HFFc6 (cell line): ENCODE data around the gene CCDC57. TPM values are rescaled to one million over a fixed set of nuclear protein-coding genes. Genes with fewer than 3 reads are reported as not detected.
A peak's percentile ranks its signal among the peaks of the same experiment; 100 is the strongest.

ENCODE experiments used
- DNase-seq: peaks from one replicate; pipeline ENCODE4 v3.0.0-alpha.2; 2018
- H3K27ac Mint-ChIP-seq: 2 replicates; pipeline ENCODE4 v1.8.0; 2020; ENCODE audit warnings: mild to moderate bottlenecking, mixed read lengths
- H3K27me3 Mint-ChIP-seq: 2 replicates; pipeline ENCODE4 v1.8.0; 2021; ENCODE audit warnings: mild to moderate bottlenecking, moderate library complexity, mixed read lengths; ENCODE audit not compliant: insufficient read depth
- H3K36me3 Mint-ChIP-seq: 2 replicates; pipeline ENCODE4 v1.8.0; 2021; ENCODE audit warnings: low read depth, mixed read lengths
- H3K4me1 Mint-ChIP-seq: 2 replicates; pipeline ENCODE4 v1.8.0; 2020; ENCODE audit warnings: low read depth, mixed read lengths
- H3K4me3 Mint-ChIP-seq: 2 replicates; pipeline ENCODE4 v1.8.0; 2020; ENCODE audit warnings: mild to moderate bottlenecking, moderate library complexity, mixed read lengths
- H3K9me3 Mint-ChIP-seq: 2 replicates; pipeline ENCODE4 v1.8.0; 2020; ENCODE audit warnings: mild to moderate bottlenecking, mixed read lengths
- total RNA-seq, 6 experiments: library from RNA; stranded (reverse); fragmentation: NEBNext Ultra II Directional; extraction: Animal tissue kit (Norgen Biotek cat#: 25700); gene quantifications; 2 replicates in 1 of 6; 3 replicates in 5 of 6; pipeline ENCODE4 v1.2.3, GENCODE V29; 2021
- TF ChIP-seq, protein P1 (sequence below): fragments of 200-600 bp; sonication (generic); IDR thresholded peaks from 2 replicates; pipeline ENCODE4 v1.5.0; 2021; ENCODE audit warnings: antibody characterized with exemption, mild to moderate bottlenecking

CCDC57 gene
- total RNA-seq, 6 experiments from 2014 or later: 12.8 to 15.6 (median 13.6) TPM

DNA sequence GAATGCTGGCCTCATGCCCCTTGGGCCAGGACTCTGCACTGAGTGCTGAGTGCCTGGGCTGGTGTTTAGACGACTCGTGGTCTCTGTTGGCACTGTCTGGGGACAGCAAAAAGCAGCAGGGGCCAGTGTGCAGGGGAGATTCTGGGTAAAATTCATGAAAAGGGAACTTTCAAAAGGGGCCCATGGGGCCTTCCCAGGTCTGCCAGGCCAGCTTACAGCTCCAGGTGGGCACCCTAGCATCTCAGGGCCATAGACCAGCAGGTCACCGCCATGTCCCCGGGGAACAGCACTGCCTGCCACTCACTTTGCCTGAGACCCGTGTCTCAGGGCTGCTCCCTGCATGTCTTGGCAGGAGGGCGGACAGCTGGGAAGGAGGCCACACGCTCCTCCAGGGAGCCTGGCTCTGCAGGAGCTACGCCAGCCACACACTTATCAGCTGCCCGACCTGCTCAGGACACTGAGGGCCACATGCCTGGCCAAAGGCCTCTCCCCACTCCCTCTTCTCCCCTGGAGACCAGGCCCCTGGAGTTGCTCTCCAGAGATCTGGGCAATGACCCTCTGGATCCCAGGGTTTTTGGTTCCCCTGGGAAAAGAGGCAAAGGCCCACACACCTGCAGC is 105.8 kb downstream of the CCDC57 start:
- no peak for DNase-seq
- H3K4me1 Mint-ChIP-seq: peaks cover 9% of the 10 kb centered on the region; the same call in 1 of the 2 replicates
- H3K27me3 Mint-ChIP-seq: peaks cover 2% of the 10 kb centered on the region
- H3K36me3 Mint-ChIP-seq: no peaks in the 10 kb centered on the region
- TF ChIP-seq, protein P1, sequence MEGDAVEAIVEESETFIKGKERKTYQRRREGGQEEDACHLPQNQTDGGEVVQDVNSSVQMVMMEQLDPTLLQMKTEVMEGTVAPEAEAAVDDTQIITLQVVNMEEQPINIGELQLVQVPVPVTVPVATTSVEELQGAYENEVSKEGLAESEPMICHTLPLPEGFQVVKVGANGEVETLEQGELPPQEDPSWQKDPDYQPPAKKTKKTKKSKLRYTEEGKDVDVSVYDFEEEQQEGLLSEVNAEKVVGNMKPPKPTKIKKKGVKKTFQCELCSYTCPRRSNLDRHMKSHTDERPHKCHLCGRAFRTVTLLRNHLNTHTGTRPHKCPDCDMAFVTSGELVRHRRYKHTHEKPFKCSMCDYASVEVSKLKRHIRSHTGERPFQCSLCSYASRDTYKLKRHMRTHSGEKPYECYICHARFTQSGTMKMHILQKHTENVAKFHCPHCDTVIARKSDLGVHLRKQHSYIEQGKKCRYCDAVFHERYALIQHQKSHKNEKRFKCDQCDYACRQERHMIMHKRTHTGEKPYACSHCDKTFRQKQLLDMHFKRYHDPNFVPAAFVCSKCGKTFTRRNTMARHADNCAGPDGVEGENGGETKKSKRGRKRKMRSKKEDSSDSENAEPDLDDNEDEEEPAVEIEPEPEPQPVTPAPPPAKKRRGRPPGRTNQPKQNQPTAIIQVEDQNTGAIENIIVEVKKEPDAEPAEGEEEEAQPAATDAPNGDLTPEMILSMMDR: no peak
- peak overlapping the region; percentile 61; the same call in 1 of the 2 replicates for H3K27ac Mint-ChIP-seq
- peak overlapping the region; percentile 11; the same call in 1 of the 2 replicates for H3K4me3 Mint-ChIP-seq
- no peaks in the 10 kb centered on the region for H3K9me3 Mint-ChIP-seq

- Mint-ChIP-seq H3K4me1 (peaks cover 9% of the 10 kb centered on the region; the same call in 1 of the 2 replicates), H3K4me3 (peak overlapping the region; percentile 11; the same call in 1 of the 2 replicates), H3K27ac (peak overlapping the region; percentile 61; the same call in 1 of the 2 replicates), H3K36me3 (no peaks in the 10 kb centered on the region), H3K27me3 (peaks cover 2% of the 10 kb centered on the region), H3K9me3 (no peaks in the 10 kb centered on the region)
- DNase-seq: peak; percentile 55
- TF ChIP-seq, protein P1: peak; percentile 64
Measured at GRCh38 chr17:82105882-82106687, 106.6 kb downstream of the CCDC57 start.

- no peak for DNase-seq
- Mint-ChIP-seq H3K4me1 (peaks cover 9% of the 10 kb centered on the region; the same call in 1 of the 2 replicates), H3K9me3 (no peaks in the 10 kb centered on the region), H3K4me3 (no peak overlapping the region), H3K27ac (no peak overlapping the region), H3K27me3 (peaks cover 2% of the 10 kb centered on the region), H3K36me3 (no peaks in the 10 kb centered on the region)
- TF ChIP-seq, protein P1: no peak
Measured at GRCh38 chr17:82105417-82105881, 107.2 kb downstream of the CCDC57 start.

GRCh38 chr17:82104797-82105416 is 107.7 kb downstream of the CCDC57 start:
- peaks cover 2% of the 10 kb centered on the region; the same call in 1 of the 2 replicates for H3K27me3 Mint-ChIP-seq
- no peak for DNase-seq
- peaks cover 9% of the 10 kb centered on the region; the same call in 1 of the 2 replicates for H3K4me1 Mint-ChIP-seq
- H3K27ac Mint-ChIP-seq: no peak overlapping the region
- TF ChIP-seq, protein P1: no peak
- H3K9me3 Mint-ChIP-seq: no peaks in the 10 kb centered on the region
- no peaks in the 10 kb centered on the region for H3K36me3 Mint-ChIP-seq
- H3K4me3 Mint-ChIP-seq: no peak overlapping the region

- no peak for DNase-seq
- Mint-ChIP-seq H3K36me3 (no peaks in the 10 kb centered on the region), H3K27ac (no peak overlapping the region), H3K9me3 (no peaks in the 10 kb centered on the region), H3K4me3 (no peak overlapping the region), H3K27me3 (peaks cover 2% of the 10 kb centered on the region; the same call in 1 of the 2 replicates), H3K4me1 (peaks cover 9% of the 10 kb centered on the region; the same call in 1 of the 2 replicates)
- TF ChIP-seq, protein P1: no peak
Measured at GRCh38 chr17:82103553-82104451, 108.8 kb downstream of the CCDC57 start.
